GM12865 (cell line): ENCODE data around the gene GATA5.

Source experiments
- DNase-seq: peaks from one replicate; pipeline ENCODE4 v3.0.0; 2010; ENCODE audit warnings: low read depth
- H3K4me3 ChIP-seq: 2 replicates; pipeline ENCODE4 v1.5.1; 2011; ENCODE audit warnings: mild to moderate bottlenecking, low read depth, low read length, control low read depth
- CTCF ChIP-seq: IDR thresholded peaks from 2 replicates; pipeline ENCODE4 v1.5.1; 2011; ENCODE audit warnings: low read length, control low read depth, low read depth, inconsistent platforms; ENCODE audit not compliant: insufficient read depth; ENCODE audit errors: missing control alignments

Gene GATA5

GRCh38 chr20:62511915-62512610, 36.3 kb upstream of the GATA5 start:
- no peak overlapping the region for H3K4me3 ChIP-seq
- no peak for DNase-seq
- TF ChIP-seq CTCF: no peak

GRCh38 chr20:62511300-62511914, 35.6 kb upstream of the GATA5 start:
- DNase-seq: no peak
- no peak for TF ChIP-seq CTCF
- no peak overlapping the region for H3K4me3 ChIP-seq

GRCh38 chr20:62508641-62509051, 32.9 kb upstream of the GATA5 start:
- no peak overlapping the region for H3K4me3 ChIP-seq
- no peak for DNase-seq
- TF ChIP-seq CTCF: no peak

- TF ChIP-seq CTCF: no peak
- DNase-seq: no peak
- no peak overlapping the region for H3K4me3 ChIP-seq
Measured at GRCh38 chr20:62507991-62508640, 32.3 kb upstream of the GATA5 start.

GRCh38 chr20:62507323-62507722, 31.5 kb upstream of the GATA5 start:
- no peak overlapping the region for H3K4me3 ChIP-seq
- no peak for DNase-seq
- TF ChIP-seq CTCF: no peak

GRCh38 chr20:62506791-62507190, 31.0 kb upstream of the GATA5 start:
- DNase-seq: no peak
- no peak overlapping the region for H3K4me3 ChIP-seq
- TF ChIP-seq CTCF: no peak
